MV-4-11 (cell line): Measurements from ENCODE around the gene RNASE1.
A peak's percentile ranks its signal among the peaks of the same experiment; 100 is the strongest.

Experiments used
- DNase-seq: peaks from one replicate; lab custom pipeline; 2025; lab: John Stamatoyannopoulos, UW

RNASE1 gene

GRCh38 chr14:20807304-20808161 lies 4.9 kb upstream of the RNASE1 start:
- DNase-seq: no peak

GRCh38 chr14:20805485-20805884 lies 2.8 kb upstream of the RNASE1 start:
- DNase-seq: no peak

- DNase-seq: no peak
Measured at GRCh38 chr14:20803223-20803622, 579 bp upstream of the RNASE1 start.

GRCh38 chr14:20801726-20802125 lies 918 bp downstream of the RNASE1 start:
- DNase-seq: no peak

- DNase-seq: peak; percentile 98
Measured at GRCh38 chr14:20799892-20800544, 2.6 kb downstream of the RNASE1 start.

- peak; percentile 49 for DNase-seq
Measured at GRCh38 chr14:20799456-20799891, 3.2 kb downstream of the RNASE1 start.

- DNase-seq: peak; percentile 32
Measured at GRCh38 chr14:20798932-20799331, 3.7 kb downstream of the RNASE1 start.

- DNase-seq: peak; percentile 25
Measured at GRCh38 chr14:20798318-20798717, 4.3 kb downstream of the RNASE1 start.

GRCh38 chr14:20797164-20797563 lies 5.5 kb downstream of the RNASE1 start:
- no peak for DNase-seq

- DNase-seq: peak; percentile 96
Measured at GRCh38 chr14:20794644-20795369, 7.8 kb downstream of the RNASE1 start.

- DNase-seq: no peak
Measured at GRCh38 chr14:20792556-20792955, 10.1 kb downstream of the RNASE1 start.

- DNase-seq: no peak
Measured at GRCh38 chr14:20791597-20791996, 11.0 kb downstream of the RNASE1 start.

GRCh38 chr14:20791187-20791586 lies 11.5 kb downstream of the RNASE1 start:
- DNase-seq: peak; percentile 92

GRCh38 chr14:20790464-20791116 lies 12.1 kb downstream of the RNASE1 start:
- no peak for DNase-seq

- no peak for DNase-seq
Measured at GRCh38 chr14:20789230-20789813, 13.3 kb downstream of the RNASE1 start.

GRCh38 chr14:20787025-20787424 lies 15.6 kb downstream of the RNASE1 start:
- DNase-seq: no peak

GRCh38 chr14:20782280-20782890 lies 20.3 kb downstream of the RNASE1 start:
- peak; percentile 82 for DNase-seq

- no peak for DNase-seq
Measured at GRCh38 chr14:20781803-20782202, 20.8 kb downstream of the RNASE1 start.

GRCh38 chr14:20775901-20776300 lies 26.7 kb downstream of the RNASE1 start:
- DNase-seq: peak; percentile 17

GRCh38 chr14:20775043-20775442 lies 27.6 kb downstream of the RNASE1 start:
- no peak for DNase-seq

GRCh38 chr14:20774258-20774824 lies 28.3 kb downstream of the RNASE1 start:
- DNase-seq: peak; percentile 27
